GM12801 (cell line): ENCODE measurements around the gene VAV1.

ENCODE experiments used
- CTCF ChIP-seq: IDR thresholded peaks from one replicate; pipeline ENCODE4 v1.5.1; 2011; ENCODE audit warnings: control low read depth; ENCODE audit not compliant: insufficient read length; ENCODE audit errors: extremely low read depth

Gene VAV1

GRCh38 chr19:6744381-6745301, 27.9 kb upstream of the VAV1 start:
- TF ChIP-seq CTCF, result no peak

GRCh38 chr19:6745965-6746364, 26.5 kb upstream of the VAV1 start:
- TF ChIP-seq CTCF, result no peak

GRCh38 chr19:6750062-6750461, 22.4 kb upstream of the VAV1 start:
- TF ChIP-seq CTCF, result no peak

GRCh38 chr19:6751189-6751588, 21.3 kb upstream of the VAV1 start:
- no peak for TF ChIP-seq CTCF

GRCh38 chr19:6752256-6753177, 20.0 kb upstream of the VAV1 start:
- no peak for TF ChIP-seq CTCF

GRCh38 chr19:6753178-6754031, 19.1 kb upstream of the VAV1 start:
- no peak for TF ChIP-seq CTCF
